IMR-90 (cell line): ENCODE measurements around the gene CTNNA2. TPM values are rescaled to one million over a fixed set of nuclear protein-coding genes. Genes with fewer than 3 reads are reported as not detected.

Experiments
- ATAC-seq: fragments of 200-7000 bp; cut with Tn5 transposase; 2 replicates; pipeline ENCODE4 v1.9.1; 2020; ENCODE audit warnings: low read depth, mild to moderate bottlenecking, moderate library complexity
- BruUV-seq: library from RNA; stranded (reverse); fragments of 400-500 nt; replicated peaks from 2 replicates; lab custom pipeline; 2021; lab: Mats Ljungman, UMichigan
- CTCF ChIA-PET: fragments of 300-600 bp; formaldehyde crosslinking; extraction: SDS; loops from one replicate; lab custom pipeline; 2021; ENCODE audit warnings: antibody characterized with exemption; lab: Yijun Ruan, JAX
- POLR2A ChIA-PET: fragments of 300-600 bp; sonication (Branson Sonifier 250); formaldehyde crosslinking; loops from one replicate; lab custom pipeline; 2022; ENCODE audit warnings: antibody characterized with exemption; ENCODE audit not compliant: unreplicated experiment; lab: Charles Lee
- DNase-seq: peaks from one replicate; pipeline ENCODE4 v3.0.0; 2013
- H2AFZ ChIP-seq: replicated peaks from 2 replicates; pipeline ENCODE3; 2013; ENCODE audit warnings: low read length, mild to moderate bottlenecking; ENCODE audit not compliant: poor library complexity
- H2AK5ac ChIP-seq: 2 replicates; pipeline ENCODE4 v1.6.1; 2013; ENCODE audit warnings: low read depth, low read length, inconsistent platforms
- H2AK9ac ChIP-seq: replicated peaks from 2 replicates; pipeline ENCODE3; 2013; ENCODE audit warnings: mild to moderate bottlenecking, low read depth, low read length, moderate library complexity; ENCODE audit not compliant: poor library complexity
- H2BK120ac ChIP-seq: 2 replicates; pipeline ENCODE4 v1.6.1; 2013; ENCODE audit warnings: low read depth, low read length, inconsistent platforms
- H2BK15ac ChIP-seq: 3 replicates; pipeline ENCODE4 v1.6.1; 2013; ENCODE audit warnings: low read depth, low read length, inconsistent platforms
- H2BK20ac ChIP-seq: 2 replicates; pipeline ENCODE4 v1.6.1; 2013; ENCODE audit warnings: low read depth, mild to moderate bottlenecking, inconsistent platforms, low read length, moderate library complexity
- H2BK5ac ChIP-seq: 2 replicates; pipeline ENCODE4 v1.6.1; 2013; ENCODE audit warnings: mild to moderate bottlenecking, low read depth, low read length, inconsistent platforms; ENCODE audit not compliant: poor library complexity, severe bottlenecking
- H3K14ac ChIP-seq: replicated peaks from 2 replicates; pipeline ENCODE4 v1.6.1; 2013; ENCODE audit warnings: low read depth, low read length, inconsistent platforms
- H3K18ac ChIP-seq: 2 replicates; pipeline ENCODE4 v1.6.1; 2013; ENCODE audit warnings: low read depth, low read length, control low read depth
- H3K23ac ChIP-seq: 2 replicates; pipeline ENCODE4 v1.6.1; 2013; ENCODE audit warnings: low read depth, low read length, inconsistent platforms
- H3K27ac ChIP-seq: 2 replicates; pipeline ENCODE4 v1.5.1; 2013; ENCODE audit warnings: mild to moderate bottlenecking, control low read depth, low read length; ENCODE audit not compliant: insufficient read depth
- H3K27me3 ChIP-seq: 2 replicates; pipeline ENCODE4 v1.6.1; 2013; ENCODE audit warnings: low read length; ENCODE audit not compliant: control insufficient read depth, insufficient read depth
- H3K36me3 ChIP-seq: 2 replicates; pipeline ENCODE4 v1.6.1; 2013; ENCODE audit warnings: low read length, mixed read lengths; ENCODE audit not compliant: control insufficient read depth, insufficient read depth
- H3K4ac ChIP-seq: 2 replicates; pipeline ENCODE4 v1.6.1; 2013; ENCODE audit warnings: low read depth, low read length, inconsistent platforms
- H3K4me1 ChIP-seq: 2 replicates; pipeline ENCODE4 v1.6.1; 2013; ENCODE audit warnings: low read length, mixed read lengths; ENCODE audit not compliant: control insufficient read depth, insufficient read depth
- H3K4me2 ChIP-seq: 2 replicates; pipeline ENCODE4 v1.6.1; 2013; ENCODE audit warnings: low read depth, mild to moderate bottlenecking, control low read depth, low read length, moderate library complexity
- H3K4me3 ChIP-seq: 2 replicates; pipeline ENCODE4 v1.5.1; 2013; ENCODE audit warnings: low read depth, mild to moderate bottlenecking, control low read depth, low read length, moderate library complexity; ENCODE audit not compliant: insufficient read depth
- H3K56ac ChIP-seq: 2 replicates; pipeline ENCODE4 v1.6.1; 2013; ENCODE audit warnings: low read length, inconsistent platforms; ENCODE audit not compliant: insufficient read depth; ENCODE audit errors: extremely low read depth
- H3K79me1 ChIP-seq, 2 experiments: 2 replicates each; pipeline ENCODE4 v1.6.1; 2013; ENCODE audit warnings: low read length in 2 of 2, inconsistent platforms in 1 of 2, low read depth in 1 of 2
- H3K9ac ChIP-seq: 2 replicates; pipeline ENCODE4 v1.6.1; 2013; ENCODE audit warnings: low read depth, low read length, control low read depth
- H3K9me1 ChIP-seq: 2 replicates; pipeline ENCODE4 v1.6.1; 2013; ENCODE audit warnings: low read length, inconsistent platforms; ENCODE audit not compliant: insufficient read depth
- H3K9me3 ChIP-seq: 2 replicates; pipeline ENCODE4 v1.6.1; 2013; ENCODE audit warnings: low read length; ENCODE audit not compliant: control insufficient read depth, insufficient read depth
- H4K20me1 ChIP-seq: 2 replicates; pipeline ENCODE4 v1.6.1; 2013; ENCODE audit warnings: low read length, inconsistent platforms; ENCODE audit not compliant: insufficient read depth
- H4K5ac ChIP-seq: 2 replicates; pipeline ENCODE4 v1.6.1; 2013; ENCODE audit warnings: mild to moderate bottlenecking, low read depth, low read length, control low read depth
- H4K8ac ChIP-seq, 2 experiments: 2 replicates each; pipeline ENCODE4 v1.6.1; 2013; ENCODE audit warnings: low read depth in 2 of 2, low read length in 2 of 2, control low read depth in 1 of 2, inconsistent platforms in 1 of 2
- H4K91ac ChIP-seq: 2 replicates; pipeline ENCODE4 v1.6.1; 2013; ENCODE audit warnings: low read depth, low read length, inconsistent platforms; ENCODE audit not compliant: insufficient read depth
- BHLHE40 ChIP-seq: fragments of 150-350 bp; IDR thresholded peaks from 2 replicates; pipeline ENCODE4 v1.6.1; 2016; ENCODE audit warnings: mild to moderate bottlenecking, low read depth, low read length
- CEBPB ChIP-seq: IDR thresholded peaks from 2 replicates; pipeline ENCODE4 v1.6.1; 2012; ENCODE audit warnings: low read depth, low read length, improper control_type of control experiment
- CHD1 ChIP-seq: IDR thresholded peaks from 2 replicates; pipeline ENCODE4 v1.6.1; 2012; ENCODE audit warnings: low read depth, low read length, improper control_type of control experiment
- FOS ChIP-seq: fragments of 150-350 bp; IDR thresholded peaks from 2 replicates; pipeline ENCODE4 v1.6.1; 2016; ENCODE audit warnings: low read depth, low read length
- MAFK ChIP-seq: IDR thresholded peaks from 2 replicates; pipeline ENCODE4 v1.6.1; 2012; ENCODE audit warnings: low read depth, low read length, improper control_type of control experiment
- MAZ ChIP-seq: IDR thresholded peaks from 2 replicates; pipeline ENCODE4 v1.6.1; 2012; ENCODE audit warnings: low read depth, mild to moderate bottlenecking, low read length, improper control_type of control experiment, moderate library complexity, borderline replicate concordance
- MXI1 ChIP-seq: IDR thresholded peaks from 2 replicates; pipeline ENCODE4 v1.6.1; 2012; ENCODE audit warnings: low read depth, mild to moderate bottlenecking, low read length, moderate library complexity, borderline replicate concordance
- NFE2L2 ChIP-seq: fragments of 150-350 bp; IDR thresholded peaks from 2 replicates; pipeline ENCODE4 v1.6.1; 2016; ENCODE audit warnings: low read depth, mild to moderate bottlenecking, low read length
- POLR2A ChIP-seq: IDR thresholded peaks from 2 replicates; pipeline ENCODE4 v1.6.1; 2012; ENCODE audit warnings: mild to moderate bottlenecking, low read depth, low read length
- RAD21 ChIP-seq: IDR thresholded peaks from 2 replicates; pipeline ENCODE4 v1.6.1; 2012; ENCODE audit warnings: low read length, improper control_type of control experiment
- RCOR1 ChIP-seq: IDR thresholded peaks from 2 replicates; pipeline ENCODE4 v1.6.1; 2012; ENCODE audit warnings: mild to moderate bottlenecking, low read length, improper control_type of control experiment; ENCODE audit not compliant: insufficient replicate concordance
- RFX5 ChIP-seq: IDR thresholded peaks from 2 replicates; pipeline ENCODE4 v1.8.0; 2012; ENCODE audit warnings: low read depth, mild to moderate bottlenecking, low read length, moderate library complexity
- SMC3 ChIP-seq: fragments of 150-350 bp; IDR thresholded peaks from 2 replicates; pipeline ENCODE4 v1.6.1; 2016; ENCODE audit warnings: low read depth, mild to moderate bottlenecking, antibody characterized with exemption, low read length, moderate library complexity
- dilution Hi-C: fragments of 300-500 bp; cut with HindIII; formaldehyde crosslinking; loops from one replicate; pipeline ENCODE4 v1.14.3; 2018; ENCODE audit warnings: low sequenced_read_pairs; ENCODE audit not compliant: unreplicated experiment
- in situ Hi-C: fragments of 300-500 bp; cut with MboI; formaldehyde crosslinking; loops from 3 replicates; pipeline ENCODE4 v1.14.3; 2019; ENCODE audit warnings: low sequenced_read_pairs, inconsistent platforms, mixed read lengths
- intact Hi-C: fragments of 100-400 bp; cut with micrococcal nuclease; formaldehyde crosslinking; loops from 2 replicates; pipeline ENCODE4 v1.10.0; 2022
- polyA plus RNA-seq, 3 experiments: library from polyadenylated mRNA; depleted of rRNA; stranded (reverse); fragments of >200 nt; gene quantifications; 2 replicates each; pipeline ENCODE4 v1.2.3, GENCODE V29; 2012; ENCODE audit warnings: low replicate concordance in 1 of 3
- total RNA-seq: library from RNA; depleted of rRNA; stranded (reverse); fragments of >200 nt; gene quantifications from 2 replicates; pipeline ENCODE4 v1.2.3, GENCODE V29; 2012
- TF ChIP-seq, protein P1 (sequence below): fragments of 150-350 bp; IDR thresholded peaks from 2 replicates; pipeline ENCODE4 v1.6.1; 2016; ENCODE audit warnings: low read depth, mild to moderate bottlenecking, low read length, moderate library complexity, borderline replicate concordance
- TF ChIP-seq, protein P2 (sequence below): conservative IDR thresholded peaks from 2 replicates; pipeline ENCODE4 v1.5.1; 2012; ENCODE audit warnings: mild to moderate bottlenecking, low read depth, low read length, improper control_type of control experiment
- TF ChIP-seq, protein P3 (sequence below): fragments of 150-350 bp; IDR thresholded peaks from 2 replicates; pipeline ENCODE4 v1.6.1; 2017; ENCODE audit warnings: mild to moderate bottlenecking, antibody characterized with exemption, low read length, low read depth

The CTNNA2 gene
- total and polyA plus RNA-seq, 2 of the 4 experiments (the other 2 are of a cell fraction) = not detected

DNA sequence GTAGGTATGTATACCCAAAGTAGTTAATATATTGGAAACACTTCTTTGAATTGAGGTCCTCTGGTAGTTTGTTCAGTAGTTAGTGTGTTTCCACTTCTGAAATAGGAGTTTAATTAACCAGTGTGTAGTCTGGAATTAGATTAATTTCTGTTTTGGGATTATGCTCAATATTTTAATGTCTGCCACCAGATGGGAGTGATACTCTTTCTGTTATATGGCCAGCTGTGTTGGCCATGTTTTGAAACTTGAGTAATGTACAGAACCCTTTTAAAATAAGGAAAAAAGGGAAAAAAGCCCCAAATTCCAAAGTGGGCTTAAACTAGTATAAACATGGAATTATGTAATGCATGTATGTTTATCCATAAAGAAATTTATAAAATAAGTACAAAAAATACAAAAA lies 147.7 kb downstream of the CTNNA2 start:
- no peak overlapping the region for H2BK15ac ChIP-seq
- intact Hi-C loops (loop anchor here (1.0 kb wide), 1 partner anchor 200 kb away; no protein-coding TSS in a partner anchor), in situ Hi-C loops (loop anchor here (25.0 kb wide), 1 partner anchor 102 kb away; no protein-coding TSS in a partner anchor), dilution Hi-C loops (no loop called here)
- H3K4ac ChIP-seq = no peak overlapping the region
- no peak overlapping the region for H2AK9ac ChIP-seq
- H3K4me3 ChIP-seq = no peak overlapping the region
- H3K9me1 ChIP-seq = no peaks in the 10 kb centered on the region
- no peak overlapping the region for H4K8ac ChIP-seq
- H3K27me3 ChIP-seq = no peaks in the 10 kb centered on the region
- ChIA-PET CTCF (no interaction called here), POLR2A (no interaction called here)
- no peaks in the 10 kb centered on the region for H3K4me1 ChIP-seq
- ATAC-seq (no peak), DNase-seq (peak; percentile 5)
- no TSS peak for BruUV-seq
- no peak for TF ChIP-seq CHD1
- TF ChIP-seq MAFK = no peak
- no peak for TF ChIP-seq BHLHE40
- TF ChIP-seq RCOR1 = no peak
- no peak for TF ChIP-seq RFX5
- TF ChIP-seq MXI1 = no peak
- no peak for TF ChIP-seq NFE2L2
- no peak for TF ChIP-seq MAZ
- no peak for TF ChIP-seq CEBPB
- TF ChIP-seq, protein P1, sequence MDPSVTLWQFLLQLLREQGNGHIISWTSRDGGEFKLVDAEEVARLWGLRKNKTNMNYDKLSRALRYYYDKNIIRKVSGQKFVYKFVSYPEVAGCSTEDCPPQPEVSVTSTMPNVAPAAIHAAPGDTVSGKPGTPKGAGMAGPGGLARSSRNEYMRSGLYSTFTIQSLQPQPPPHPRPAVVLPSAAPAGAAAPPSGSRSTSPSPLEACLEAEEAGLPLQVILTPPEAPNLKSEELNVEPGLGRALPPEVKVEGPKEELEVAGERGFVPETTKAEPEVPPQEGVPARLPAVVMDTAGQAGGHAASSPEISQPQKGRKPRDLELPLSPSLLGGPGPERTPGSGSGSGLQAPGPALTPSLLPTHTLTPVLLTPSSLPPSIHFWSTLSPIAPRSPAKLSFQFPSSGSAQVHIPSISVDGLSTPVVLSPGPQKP = no peak
- no peak for TF ChIP-seq FOS
- TF ChIP-seq POLR2A = no peak
- TF ChIP-seq, protein P2, sequence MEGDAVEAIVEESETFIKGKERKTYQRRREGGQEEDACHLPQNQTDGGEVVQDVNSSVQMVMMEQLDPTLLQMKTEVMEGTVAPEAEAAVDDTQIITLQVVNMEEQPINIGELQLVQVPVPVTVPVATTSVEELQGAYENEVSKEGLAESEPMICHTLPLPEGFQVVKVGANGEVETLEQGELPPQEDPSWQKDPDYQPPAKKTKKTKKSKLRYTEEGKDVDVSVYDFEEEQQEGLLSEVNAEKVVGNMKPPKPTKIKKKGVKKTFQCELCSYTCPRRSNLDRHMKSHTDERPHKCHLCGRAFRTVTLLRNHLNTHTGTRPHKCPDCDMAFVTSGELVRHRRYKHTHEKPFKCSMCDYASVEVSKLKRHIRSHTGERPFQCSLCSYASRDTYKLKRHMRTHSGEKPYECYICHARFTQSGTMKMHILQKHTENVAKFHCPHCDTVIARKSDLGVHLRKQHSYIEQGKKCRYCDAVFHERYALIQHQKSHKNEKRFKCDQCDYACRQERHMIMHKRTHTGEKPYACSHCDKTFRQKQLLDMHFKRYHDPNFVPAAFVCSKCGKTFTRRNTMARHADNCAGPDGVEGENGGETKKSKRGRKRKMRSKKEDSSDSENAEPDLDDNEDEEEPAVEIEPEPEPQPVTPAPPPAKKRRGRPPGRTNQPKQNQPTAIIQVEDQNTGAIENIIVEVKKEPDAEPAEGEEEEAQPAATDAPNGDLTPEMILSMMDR = peak; percentile 56
- TF ChIP-seq, protein P3, sequence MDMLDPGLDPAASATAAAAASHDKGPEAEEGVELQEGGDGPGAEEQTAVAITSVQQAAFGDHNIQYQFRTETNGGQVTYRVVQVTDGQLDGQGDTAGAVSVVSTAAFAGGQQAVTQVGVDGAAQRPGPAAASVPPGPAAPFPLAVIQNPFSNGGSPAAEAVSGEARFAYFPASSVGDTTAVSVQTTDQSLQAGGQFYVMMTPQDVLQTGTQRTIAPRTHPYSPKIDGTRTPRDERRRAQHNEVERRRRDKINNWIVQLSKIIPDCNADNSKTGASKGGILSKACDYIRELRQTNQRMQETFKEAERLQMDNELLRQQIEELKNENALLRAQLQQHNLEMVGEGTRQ = no peak
- TF ChIP-seq RAD21 = peak; percentile 70
- TF ChIP-seq SMC3 = peak; percentile 85
- H4K5ac ChIP-seq = no peak overlapping the region
- no peak overlapping the region for H3K14ac ChIP-seq
- no peak overlapping the region for H4K91ac ChIP-seq
- no peak overlapping the region for H3K56ac ChIP-seq
- H2AK5ac ChIP-seq = no peak overlapping the region
- no peak overlapping the region for H3K4me2 ChIP-seq
- no peak overlapping the region for H2BK120ac ChIP-seq
- no peak overlapping the region for H2AFZ ChIP-seq
- H2BK20ac ChIP-seq = no peak overlapping the region
- H3K27ac ChIP-seq = no peak overlapping the region
- H3K9me3 ChIP-seq = no peaks in the 10 kb centered on the region; the same call in 1 of the 2 replicates
- H3K23ac ChIP-seq = no peak overlapping the region
- H3K36me3 ChIP-seq = no peaks in the 10 kb centered on the region
- H4K20me1 ChIP-seq = no peaks in the 10 kb centered on the region
- no peak overlapping the region for H3K9ac ChIP-seq
- no peak overlapping the region for H2BK5ac ChIP-seq
- H3K79me1 ChIP-seq = no peaks in the 10 kb centered on the region
- H3K18ac ChIP-seq = no peak overlapping the region
